ENCODE results near the gene TPGS2.

The TPGS2 gene

DNA sequence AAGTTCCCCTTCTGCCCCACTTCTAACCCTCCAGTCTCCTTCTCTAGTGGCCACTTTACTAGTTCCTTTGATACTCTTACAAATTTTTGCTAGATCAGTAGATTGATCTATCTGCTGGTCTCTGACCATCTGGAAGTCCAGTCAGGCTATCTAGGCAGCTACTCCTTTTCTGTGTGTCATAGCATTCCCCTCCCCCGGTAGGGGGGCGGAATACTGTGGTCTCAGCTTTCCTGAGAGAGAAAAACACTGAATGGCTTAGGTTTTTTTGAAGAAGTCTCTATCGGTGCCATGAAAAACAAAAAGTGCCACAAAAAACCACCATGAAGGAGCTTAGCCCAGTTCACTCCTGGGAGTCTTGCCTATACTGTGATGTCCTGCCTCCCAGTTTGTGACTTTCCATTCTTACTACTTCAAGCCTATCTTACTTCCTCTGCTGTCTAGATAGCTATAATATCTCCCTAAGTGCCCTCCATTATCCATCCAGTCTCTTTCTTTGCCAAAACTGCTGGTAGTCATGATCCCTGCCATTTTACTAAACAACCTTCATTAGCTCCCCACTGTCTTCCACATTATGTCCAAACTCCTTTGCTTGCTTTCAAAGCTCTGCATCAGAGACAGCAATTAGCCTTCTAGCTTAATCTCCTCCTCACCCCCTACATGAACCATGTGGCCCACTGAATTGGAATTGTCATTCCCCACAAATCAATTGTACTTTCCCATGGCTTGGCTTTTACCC lies 29.9 kb downstream of the TPGS2 start:
- TF ChIP-seq CTCF (IDR thresholded peaks at IDR 0.05; ENCODE audit: borderline replicate concordance, insufficient read depth, low read depth, low read length) = no peak
- no peak overlapping the region for H3K4me3 ChIP-seq (ENCODE audit: low read depth, low read length)

DNA sequence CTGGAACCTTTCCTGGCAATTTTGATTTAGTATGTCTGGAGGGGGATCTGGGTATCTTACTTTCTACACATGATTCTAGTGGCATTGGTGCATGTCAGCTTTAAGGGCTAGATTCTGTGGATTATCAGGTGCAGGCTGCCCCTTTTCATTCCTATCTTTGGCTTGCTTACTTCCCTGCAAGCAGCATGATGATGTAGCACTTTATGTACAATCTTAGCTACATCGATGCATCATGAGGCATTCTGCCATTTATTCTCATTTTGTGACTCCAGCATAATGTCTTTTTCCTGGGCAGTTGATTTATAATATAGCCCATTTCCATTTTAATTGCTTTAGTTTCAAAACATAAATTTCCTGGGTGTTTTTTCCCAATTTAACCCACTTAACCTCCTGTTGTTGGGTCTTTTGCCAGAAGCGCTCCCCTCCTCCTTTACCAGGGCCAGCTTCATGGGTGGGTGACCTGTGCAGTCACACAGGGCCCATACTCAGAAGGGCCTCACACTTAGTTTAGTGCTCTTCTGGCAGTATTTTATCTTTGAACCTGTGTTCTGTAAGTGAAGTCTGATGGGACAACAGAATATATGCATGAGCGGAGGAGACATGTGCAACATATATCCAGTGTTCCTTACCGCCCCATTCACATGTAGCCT lies 36.0 kb downstream of the TPGS2 start:
- no peak overlapping the region for H3K4me3 ChIP-seq (ENCODE audit: low read depth, low read length)
- no peak for TF ChIP-seq CTCF (IDR thresholded peaks at IDR 0.05; ENCODE audit: borderline replicate concordance, insufficient read depth, low read depth, low read length)

- H3K4me3 ChIP-seq (ENCODE audit: low read depth, low read length) = no peak overlapping the region
- no peak for TF ChIP-seq CTCF (IDR thresholded peaks at IDR 0.05; ENCODE audit: borderline replicate concordance, insufficient read depth, low read depth, low read length)
These were observed 42.1 kb downstream of the TPGS2 start for GRCh38 chr18:36786686-36787085.

DNA sequence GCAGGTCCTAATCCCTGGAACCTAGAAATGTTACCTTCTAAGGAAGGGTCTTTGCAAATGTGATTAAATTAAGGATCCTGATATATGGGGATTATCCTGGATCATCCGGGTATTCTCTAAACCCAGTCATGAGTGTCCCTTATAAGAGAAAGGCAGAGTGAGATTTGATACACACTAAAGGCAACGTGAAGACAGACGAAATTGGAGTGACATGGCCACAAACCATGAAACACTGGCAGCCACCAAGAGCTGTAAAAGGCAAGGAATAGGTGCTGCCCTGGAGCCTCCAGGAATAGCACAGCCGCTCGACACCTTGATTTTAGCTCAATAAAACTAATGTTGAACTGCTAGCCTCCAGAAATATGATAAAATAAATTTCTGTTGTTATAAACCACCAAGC lies 45.0 kb downstream of the TPGS2 start:
- TF ChIP-seq CTCF (IDR thresholded peaks at IDR 0.05; ENCODE audit: borderline replicate concordance, insufficient read depth, low read depth, low read length) = no peak
- H3K4me3 ChIP-seq (ENCODE audit: low read depth, low read length) = no peak overlapping the region

- TF ChIP-seq CTCF (IDR thresholded peaks at IDR 0.05; ENCODE audit: borderline replicate concordance, insufficient read depth, low read depth, low read length) = no peak
These were observed 46.1 kb downstream of the TPGS2 start for GRCh38 chr18:36782710-36783109.

GRCh38 chr18:36780748-36781147 lies 48.1 kb downstream of the TPGS2 start:
- no peak overlapping the region for H3K4me3 ChIP-seq (ENCODE audit: low read depth, low read length)
- no peak for TF ChIP-seq CTCF (IDR thresholded peaks at IDR 0.05; ENCODE audit: borderline replicate concordance, insufficient read depth, low read depth, low read length)

More at GRCh38 chr18:36782710-36783109, 46.1 kb downstream of the TPGS2 start:
- no peak overlapping the region for H3K4me3 ChIP-seq (ENCODE audit: low read depth, low read length)

DNA sequence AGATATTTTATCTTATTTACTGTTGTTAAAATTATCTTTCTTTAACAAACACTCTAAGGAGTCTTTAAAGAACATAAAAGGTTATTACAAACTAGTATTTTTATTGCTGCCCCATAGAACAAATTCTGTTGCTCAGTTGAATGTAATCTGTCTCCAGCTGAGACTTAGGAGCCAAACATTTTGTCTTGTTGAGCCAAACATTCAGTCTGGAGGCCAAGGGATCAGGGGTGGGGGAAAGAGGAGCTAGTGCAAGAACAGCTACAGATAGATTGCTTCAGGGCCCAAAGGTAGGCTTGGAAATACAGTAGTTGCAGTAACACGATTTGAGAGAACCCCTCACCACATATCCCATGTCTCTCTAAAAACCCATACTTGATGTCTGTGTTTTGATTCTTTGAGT lies 51.2 kb downstream of the TPGS2 start:
- no peak for TF ChIP-seq CTCF (IDR thresholded peaks at IDR 0.05; ENCODE audit: borderline replicate concordance, insufficient read depth, low read depth, low read length)
- H3K4me3 ChIP-seq (ENCODE audit: low read depth, low read length) = no peak overlapping the region

Data from GM12875 (cell line).